Measurements from ENCODE around the gene ELMO1. TPM values are rescaled to one million over a fixed set of nuclear protein-coding genes. Genes with fewer than 3 reads are reported as not detected.

Gene ELMO1
- total RNA-seq, 1 experiment from 2014 or later, result 1.1 TPM

DNA sequence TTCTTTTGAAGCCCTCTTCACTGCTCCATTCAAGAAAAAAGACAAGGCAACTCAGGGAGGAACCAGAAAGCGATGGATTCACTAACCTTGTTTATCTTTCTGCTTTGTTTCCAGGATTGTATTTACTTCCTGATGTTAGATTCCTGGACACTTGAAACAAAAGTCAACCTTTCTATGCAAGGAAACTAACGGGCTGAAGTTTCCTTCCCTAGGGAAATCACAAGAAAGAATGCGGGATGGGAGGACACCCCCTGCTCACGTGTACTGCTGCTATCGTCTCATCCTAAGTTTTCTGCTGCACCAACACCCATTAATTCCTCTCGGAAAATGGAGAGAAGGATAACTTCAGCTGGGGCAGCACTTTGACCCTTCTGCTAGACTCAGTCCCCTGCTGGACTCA lies 50.3 kb downstream of the ELMO1 start:
- POLR2A ChIA-PET, result no interaction called here
- H3K4me3 ChIP-seq (replicated peaks in 1 of 2; ENCODE audit: low read depth in 1 of 2, low read length in 2 of 2), result no peak overlapping the region
- intact Hi-C loops (cut with micrococcal nuclease), result no loop called here
- no peak for TF ChIP-seq POLR2A (IDR thresholded peaks at IDR 0.05; ENCODE audit: borderline replicate concordance, extremely low read depth, insufficient read depth, insufficient read length)
- no peak for TF ChIP-seq SP1 (IDR thresholded peaks at IDR 0.05; ENCODE audit: low read depth)
- TF ChIP-seq POLR2AphosphoS5 (IDR thresholded peaks at IDR 0.05; ENCODE audit: low read depth, low read length), result no peak
- TF ChIP-seq SIN3A (IDR thresholded peaks at IDR 0.05; ENCODE audit: low read depth), result no peak
- TF ChIP-seq EGR1 (IDR thresholded peaks at IDR 0.05; ENCODE audit: low read depth), result no peak
- no peak for TF ChIP-seq EZH2phosphoT487 (IDR thresholded peaks at IDR 0.05; ENCODE audit: borderline replicate concordance)
- TF ChIP-seq, protein P1, sequence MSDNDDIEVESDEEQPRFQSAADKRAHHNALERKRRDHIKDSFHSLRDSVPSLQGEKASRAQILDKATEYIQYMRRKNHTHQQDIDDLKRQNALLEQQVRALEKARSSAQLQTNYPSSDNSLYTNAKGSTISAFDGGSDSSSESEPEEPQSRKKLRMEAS (IDR thresholded peaks at IDR 0.05), result no peak
- TF ChIP-seq, protein P2, sequence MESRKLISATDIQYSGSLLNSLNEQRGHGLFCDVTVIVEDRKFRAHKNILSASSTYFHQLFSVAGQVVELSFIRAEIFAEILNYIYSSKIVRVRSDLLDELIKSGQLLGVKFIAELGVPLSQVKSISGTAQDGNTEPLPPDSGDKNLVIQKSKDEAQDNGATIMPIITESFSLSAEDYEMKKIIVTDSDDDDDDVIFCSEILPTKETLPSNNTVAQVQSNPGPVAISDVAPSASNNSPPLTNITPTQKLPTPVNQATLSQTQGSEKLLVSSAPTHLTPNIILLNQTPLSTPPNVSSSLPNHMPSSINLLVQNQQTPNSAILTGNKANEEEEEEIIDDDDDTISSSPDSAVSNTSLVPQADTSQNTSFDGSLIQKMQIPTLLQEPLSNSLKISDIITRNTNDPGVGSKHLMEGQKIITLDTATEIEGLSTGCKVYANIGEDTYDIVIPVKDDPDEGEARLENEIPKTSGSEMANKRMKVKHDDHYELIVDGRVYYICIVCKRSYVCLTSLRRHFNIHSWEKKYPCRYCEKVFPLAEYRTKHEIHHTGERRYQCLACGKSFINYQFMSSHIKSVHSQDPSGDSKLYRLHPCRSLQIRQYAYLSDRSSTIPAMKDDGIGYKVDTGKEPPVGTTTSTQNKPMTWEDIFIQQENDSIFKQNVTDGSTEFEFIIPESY (IDR thresholded peaks at IDR 0.05; ENCODE audit: extremely low read depth, insufficient replicate concordance, low read length), result no peak
- TF ChIP-seq ZNF274 (IDR thresholded peaks at IDR 0.05; ENCODE audit: low read depth, low read length), result no peak
- no peak for TF ChIP-seq JUND (IDR thresholded peaks at IDR 0.05)
- TF ChIP-seq, protein P3, sequence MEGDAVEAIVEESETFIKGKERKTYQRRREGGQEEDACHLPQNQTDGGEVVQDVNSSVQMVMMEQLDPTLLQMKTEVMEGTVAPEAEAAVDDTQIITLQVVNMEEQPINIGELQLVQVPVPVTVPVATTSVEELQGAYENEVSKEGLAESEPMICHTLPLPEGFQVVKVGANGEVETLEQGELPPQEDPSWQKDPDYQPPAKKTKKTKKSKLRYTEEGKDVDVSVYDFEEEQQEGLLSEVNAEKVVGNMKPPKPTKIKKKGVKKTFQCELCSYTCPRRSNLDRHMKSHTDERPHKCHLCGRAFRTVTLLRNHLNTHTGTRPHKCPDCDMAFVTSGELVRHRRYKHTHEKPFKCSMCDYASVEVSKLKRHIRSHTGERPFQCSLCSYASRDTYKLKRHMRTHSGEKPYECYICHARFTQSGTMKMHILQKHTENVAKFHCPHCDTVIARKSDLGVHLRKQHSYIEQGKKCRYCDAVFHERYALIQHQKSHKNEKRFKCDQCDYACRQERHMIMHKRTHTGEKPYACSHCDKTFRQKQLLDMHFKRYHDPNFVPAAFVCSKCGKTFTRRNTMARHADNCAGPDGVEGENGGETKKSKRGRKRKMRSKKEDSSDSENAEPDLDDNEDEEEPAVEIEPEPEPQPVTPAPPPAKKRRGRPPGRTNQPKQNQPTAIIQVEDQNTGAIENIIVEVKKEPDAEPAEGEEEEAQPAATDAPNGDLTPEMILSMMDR (IDR thresholded peaks at IDR 0.05 in 2 of 3, conservative IDR thresholded peaks at IDR 0.05 in 1 of 3; ENCODE audit: borderline replicate concordance in 1 of 3, insufficient read depth in 1 of 3, low read depth in 2 of 3, low read length in 2 of 3), result no peak
- TF ChIP-seq, protein P4, sequence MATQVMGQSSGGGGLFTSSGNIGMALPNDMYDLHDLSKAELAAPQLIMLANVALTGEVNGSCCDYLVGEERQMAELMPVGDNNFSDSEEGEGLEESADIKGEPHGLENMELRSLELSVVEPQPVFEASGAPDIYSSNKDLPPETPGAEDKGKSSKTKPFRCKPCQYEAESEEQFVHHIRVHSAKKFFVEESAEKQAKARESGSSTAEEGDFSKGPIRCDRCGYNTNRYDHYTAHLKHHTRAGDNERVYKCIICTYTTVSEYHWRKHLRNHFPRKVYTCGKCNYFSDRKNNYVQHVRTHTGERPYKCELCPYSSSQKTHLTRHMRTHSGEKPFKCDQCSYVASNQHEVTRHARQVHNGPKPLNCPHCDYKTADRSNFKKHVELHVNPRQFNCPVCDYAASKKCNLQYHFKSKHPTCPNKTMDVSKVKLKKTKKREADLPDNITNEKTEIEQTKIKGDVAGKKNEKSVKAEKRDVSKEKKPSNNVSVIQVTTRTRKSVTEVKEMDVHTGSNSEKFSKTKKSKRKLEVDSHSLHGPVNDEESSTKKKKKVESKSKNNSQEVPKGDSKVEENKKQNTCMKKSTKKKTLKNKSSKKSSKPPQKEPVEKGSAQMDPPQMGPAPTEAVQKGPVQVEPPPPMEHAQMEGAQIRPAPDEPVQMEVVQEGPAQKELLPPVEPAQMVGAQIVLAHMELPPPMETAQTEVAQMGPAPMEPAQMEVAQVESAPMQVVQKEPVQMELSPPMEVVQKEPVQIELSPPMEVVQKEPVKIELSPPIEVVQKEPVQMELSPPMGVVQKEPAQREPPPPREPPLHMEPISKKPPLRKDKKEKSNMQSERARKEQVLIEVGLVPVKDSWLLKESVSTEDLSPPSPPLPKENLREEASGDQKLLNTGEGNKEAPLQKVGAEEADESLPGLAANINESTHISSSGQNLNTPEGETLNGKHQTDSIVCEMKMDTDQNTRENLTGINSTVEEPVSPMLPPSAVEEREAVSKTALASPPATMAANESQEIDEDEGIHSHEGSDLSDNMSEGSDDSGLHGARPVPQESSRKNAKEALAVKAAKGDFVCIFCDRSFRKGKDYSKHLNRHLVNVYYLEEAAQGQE (IDR thresholded peaks at IDR 0.05; ENCODE audit: low read depth), result no peak
- no peak for TF ChIP-seq RAD21 (IDR thresholded peaks at IDR 0.05; ENCODE audit: low read depth)
- TF ChIP-seq CBX3 (IDR thresholded peaks at IDR 0.05; ENCODE audit: low read depth), result no peak
- TF ChIP-seq FOSL1 (IDR thresholded peaks at IDR 0.05; ENCODE audit: low read depth), result no peak
- no peak for TF ChIP-seq EZH2 (IDR thresholded peaks at IDR 0.05)
- TF ChIP-seq, protein P5, sequence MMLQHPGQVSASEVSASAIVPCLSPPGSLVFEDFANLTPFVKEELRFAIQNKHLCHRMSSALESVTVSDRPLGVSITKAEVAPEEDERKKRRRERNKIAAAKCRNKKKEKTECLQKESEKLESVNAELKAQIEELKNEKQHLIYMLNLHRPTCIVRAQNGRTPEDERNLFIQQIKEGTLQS (IDR thresholded peaks at IDR 0.05), result no peak
- no peak for TF ChIP-seq YY1 (IDR thresholded peaks at IDR 0.05; ENCODE audit: extremely low read depth, insufficient replicate concordance, low read depth, low read length)
- no peak for TF ChIP-seq TCF7L2 (IDR thresholded peaks at IDR 0.05; ENCODE audit: borderline replicate concordance, extremely low read depth, insufficient read depth, insufficient read length)
- TF ChIP-seq ELF1 (IDR thresholded peaks at IDR 0.05; ENCODE audit: borderline replicate concordance, low read depth), result no peak
- no peak overlapping the region for H3K9ac ChIP-seq (ENCODE audit: low read length)
- RAD21 ChIA-PET (ENCODE audit: low non-redundant PET in 1 of 2, low total read pairs in 2 of 2, uncharacterized antibody in 2 of 2, unreplicated experiment in 2 of 2), result no interaction called here
- H2AFZ ChIP-seq (ENCODE audit: low read depth, low read length, poor library complexity, severe bottlenecking), result no peak overlapping the region
- no peak overlapping the region for H3K27ac ChIP-seq (ENCODE audit: low read depth, low read length)
- ATAC-seq, result no peak
- no peaks in the 10 kb centered on the region for H3K4me1 ChIP-seq (ENCODE audit: control insufficient read depth in 1 of 2, insufficient read depth in 2 of 2, low read length in 2 of 2)
- H3K36me3 ChIP-seq (ENCODE audit: control insufficient read depth in 1 of 2, insufficient read depth in 2 of 2, low read length in 2 of 2), result no peaks in the 10 kb centered on the region
- no peak for DNase-seq (ENCODE audit: low read depth, low spot score)
- H3K9me2 ChIP-seq (ENCODE audit: insufficient read depth), result no peaks in the 10 kb centered on the region
- peaks cover 7% of the 10 kb centered on the region; the same call in 1 of the 2 replicates for H3K27me3 ChIP-seq (ENCODE audit: insufficient read depth, low read length)
- CTCF ChIA-PET, result no interaction called here
- no peaks in the 10 kb centered on the region for H3K79me2 ChIP-seq (ENCODE audit: insufficient read depth, low read length)
- no peaks in the 10 kb centered on the region; the same call in 1 of the 2 replicates for H4K20me1 ChIP-seq (ENCODE audit: insufficient read depth)
- no peak overlapping the region for H3K4me2 ChIP-seq (ENCODE audit: low read length)
- BruUV-seq (replicated peaks), result no TSS peak
- no peaks in the 10 kb centered on the region for H3K9me3 ChIP-seq (ENCODE audit: control insufficient read depth in 1 of 2, insufficient read depth in 1 of 2, low read depth in 1 of 2, low read length in 2 of 2)
